Keratinocyte (primary cell): Measurements from ENCODE around the gene PALMD. TPM values are rescaled to one million over a fixed set of nuclear protein-coding genes. Genes with fewer than 3 reads are reported as not detected.

Experiments
- DNase-seq: peaks from one replicate; pipeline ENCODE4 v3.0.0-alpha.2; 2011; ENCODE audit warnings: low read depth, missing footprints, low spot score
- FAIRE-seq: peaks from 2 replicates; lab custom pipeline; 2011; peaks lifted over from hg19 to GRCh38; lab: Jason Lieb, UNC
- H2AFZ ChIP-seq: 2 replicates; pipeline ENCODE4 v1.6.0; 2012; ENCODE audit warnings: low read length, control low read depth, inconsistent platforms; ENCODE audit not compliant: control insufficient read depth
- H3K27ac ChIP-seq: 2 replicates; pipeline ENCODE4 v1.5.1; 2011; ENCODE audit warnings: low read length; ENCODE audit not compliant: control insufficient read depth, insufficient read depth
- H3K27me3 ChIP-seq: 3 replicates; pipeline ENCODE4 v1.6.0; 2011; ENCODE audit warnings: low read length; ENCODE audit not compliant: control insufficient read depth, insufficient read depth; ENCODE audit errors: extremely low read depth
- H3K36me3 ChIP-seq, 2 experiments: 2 replicates in 1 of 2; 3 replicates in 1 of 2; pipeline ENCODE4 v1.5.1; 2011; ENCODE audit warnings: low read length in 2 of 2, mild to moderate bottlenecking in 1 of 2; ENCODE audit not compliant: control insufficient read depth in 2 of 2, insufficient read depth in 2 of 2; ENCODE audit errors: extremely low read depth in 1 of 2
- H3K4me1 ChIP-seq: 3 replicates; pipeline ENCODE4 v1.5.1; 2011; ENCODE audit warnings: low read length; ENCODE audit not compliant: control insufficient read depth, insufficient read depth; ENCODE audit errors: extremely low read depth
- H3K4me2 ChIP-seq: 3 replicates; pipeline ENCODE4 v1.6.0; 2011; ENCODE audit warnings: low read depth, low read length; ENCODE audit not compliant: control insufficient read depth, insufficient read depth; ENCODE audit errors: extremely low read depth
- H3K4me3 ChIP-seq, 3 experiments: fragments of 200-600 bp in 1 of 3; sonication (generic) in 1 of 3; 2 replicates in 2 of 3; 3 replicates in 1 of 3; pipeline ENCODE4 v1.5.1; 2011 to 2016; ENCODE audit warnings: low read length in 3 of 3, mild to moderate bottlenecking in 3 of 3, control low read depth in 2 of 3, inconsistent platforms in 1 of 3, low read depth in 1 of 3, mixed read lengths in 1 of 3, mixed run types in 1 of 3, moderate library complexity in 1 of 3; ENCODE audit not compliant: control insufficient read depth in 2 of 3, insufficient read depth in 2 of 3; ENCODE audit errors: extremely low read depth in 1 of 3
- H3K79me2 ChIP-seq: 2 replicates; pipeline ENCODE4 v1.6.0; 2012; ENCODE audit warnings: low read length; ENCODE audit not compliant: control insufficient read depth, insufficient read depth
- H3K9ac ChIP-seq: 3 replicates; pipeline ENCODE4 v1.6.0; 2011; ENCODE audit warnings: low read length; ENCODE audit not compliant: control insufficient read depth, insufficient read depth; ENCODE audit errors: extremely low read depth
- H3K9me1 ChIP-seq: 3 replicates; pipeline ENCODE4 v1.6.0; 2011; ENCODE audit warnings: low read length; ENCODE audit not compliant: control insufficient read depth, insufficient read depth; ENCODE audit errors: extremely low read depth
- H3K9me3 ChIP-seq: 2 replicates; pipeline ENCODE4 v1.5.1; 2012; ENCODE audit warnings: low read depth, low read length; ENCODE audit not compliant: control insufficient read depth
- H4K20me1 ChIP-seq: 3 replicates; pipeline ENCODE4 v1.6.0; 2011; ENCODE audit warnings: low read length; ENCODE audit not compliant: control insufficient read depth, insufficient read depth; ENCODE audit errors: extremely low read depth
- CTCF ChIP-seq, 3 experiments: IDR thresholded peaks in 1 of 3; conservative IDR thresholded peaks in 1 of 3; optimal IDR thresholded peaks in 1 of 3; 2 replicates in 2 of 3; 3 replicates in 1 of 3; pipeline versions ENCODE3 to v1.5.1; 2011; ENCODE audit warnings: low read length in 3 of 3, mild to moderate bottlenecking in 3 of 3, moderate library complexity in 2 of 3, control low read depth in 1 of 3, inconsistent platforms in 1 of 3; ENCODE audit not compliant: insufficient read depth in 2 of 3; ENCODE audit errors: extremely low read depth in 1 of 3
- EZH2 ChIP-seq: IDR thresholded peaks from one replicate; pipeline ENCODE4 v1.6.1; 2012; ENCODE audit warnings: inconsistent platforms, mild to moderate bottlenecking, low read length, moderate library complexity
- dilution Hi-C: fragments of 300-500 bp; cut with MboI; formaldehyde crosslinking; loops from one replicate; pipeline ENCODE4 v1.7.0; 2020; ENCODE audit warnings: low sequenced_read_pairs; ENCODE audit not compliant: extremely low pct_ligation_motif_present
- polyA plus RNA-seq, 5 experiments: library from polyadenylated mRNA; depleted of rRNA in 3 of 5; stranded (reverse) in 3 of 5; stranded (forward) in 1 of 5; unstranded in 1 of 5; fragments of >200 nt; gene quantifications; 1 replicate in 1 of 5; 2 replicates in 3 of 5; 3 replicates in 1 of 5; pipeline versions ENCODE4 v1.2.1 to v1.2.3, GENCODE V29; 2011 to 2012; ENCODE audit warnings: missing spikeins in 2 of 5, low read depth in 1 of 5, low replicate concordance in 1 of 5

Gene PALMD
- polyA plus RNA-seq, 1 donor (not counting 4 experiments of a cell fraction or from before 2014, with no cell fraction given): 6.8 TPM

GRCh38 chr1:99738858-99739465, 93.0 kb downstream of the PALMD start:
- Histone ChIP-seq H3K4me1 (no peaks in the 10 kb centered on the region), H4K20me1 (no peaks in the 10 kb centered on the region), H3K9me1 (no peaks in the 10 kb centered on the region), H3K79me2 (no peaks in the 10 kb centered on the region), H2AFZ (no peak overlapping the region), H3K9me3 (no peaks in the 10 kb centered on the region), H3K9ac (no peak overlapping the region), H3K4me2 (no peak overlapping the region), H3K27me3 (no peaks in the 10 kb centered on the region), H3K36me3 (peaks cover 0 to 5% of the 10 kb centered on the region in 2 experiments), H3K4me3 (no peak overlapping the region), H3K27ac (no peak overlapping the region)
- dilution Hi-C loops: no loop called here
- TF ChIP-seq EZH2: no peak
- no peak for TF ChIP-seq CTCF (optimal IDR thresholded peaks at IDR 0.05 in 1 of 3, IDR thresholded peaks at IDR 0.05 in 1 of 3, conservative IDR thresholded peaks at IDR 0.05 in 1 of 3; ENCODE audit: extremely low read depth in 1 of 3, insufficient read depth in 2 of 3, low read length in 3 of 3)
- DNase-seq (no peak), FAIRE-seq (no peak)

- H4K20me1 ChIP-seq: no peaks in the 10 kb centered on the region
- H3K4me2 ChIP-seq: no peak overlapping the region
- H3K36me3 ChIP-seq: peaks cover 0 to 5% of the 10 kb centered on the region in 2 experiments
- H3K9ac ChIP-seq: no peak overlapping the region
- H3K27ac ChIP-seq: no peak overlapping the region
- no peak overlapping the region for H3K4me3 ChIP-seq
- no peaks in the 10 kb centered on the region for H3K79me2 ChIP-seq
- no peaks in the 10 kb centered on the region for H3K27me3 ChIP-seq
- dilution Hi-C loops: no loop called here
- DNase-seq (no peak), FAIRE-seq (no peak)
- no peaks in the 10 kb centered on the region for H3K9me1 ChIP-seq
- no peaks in the 10 kb centered on the region for H3K4me1 ChIP-seq
- H3K9me3 ChIP-seq: no peaks in the 10 kb centered on the region
- TF ChIP-seq EZH2 (no peak), CTCF (optimal IDR thresholded peaks at IDR 0.05 in 1 of 3, IDR thresholded peaks at IDR 0.05 in 1 of 3, conservative IDR thresholded peaks at IDR 0.05 in 1 of 3; ENCODE audit: extremely low read depth in 1 of 3, insufficient read depth in 2 of 3, low read length in 3 of 3) (no peak)
- H2AFZ ChIP-seq: no peak overlapping the region
Measured at GRCh38 chr1:99740141-99740540, 94.2 kb downstream of the PALMD start.

Other genes starting within 250 kb of the PALMD start
- 8.6 to 13.0 TPM (median 11.2 TPM) in 3 replicates for gene FRRS1, start 120.5 kb downstream of the PALMD start, polyA plus RNA-seq
- 5.6 to 8.2 TPM (median 6.1 TPM) in 3 replicates for gene AGL, start 204.2 kb downstream of the PALMD start, polyA plus RNA-seq